ENCODE data around the gene COA6.

DNA sequence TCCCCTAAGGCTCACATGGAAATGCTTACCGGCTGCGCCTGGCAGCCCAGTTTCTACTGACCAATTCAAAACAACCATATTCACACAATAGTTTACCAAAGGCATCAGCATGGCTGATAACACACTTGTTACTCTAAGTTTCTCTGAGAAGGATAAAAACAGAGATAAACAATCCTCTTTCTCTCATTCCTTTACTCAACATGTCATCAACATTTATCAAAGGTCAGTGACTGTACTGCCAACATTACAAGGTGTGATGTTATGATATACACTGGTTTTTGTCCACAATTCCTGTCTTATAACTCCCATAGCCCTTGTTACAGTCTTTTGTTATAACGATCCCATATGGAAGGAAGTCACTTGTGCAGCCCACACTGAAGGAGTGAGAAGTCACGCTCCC is 33.6 kb downstream of the COA6 start:
- TF ChIP-seq, protein P1, sequence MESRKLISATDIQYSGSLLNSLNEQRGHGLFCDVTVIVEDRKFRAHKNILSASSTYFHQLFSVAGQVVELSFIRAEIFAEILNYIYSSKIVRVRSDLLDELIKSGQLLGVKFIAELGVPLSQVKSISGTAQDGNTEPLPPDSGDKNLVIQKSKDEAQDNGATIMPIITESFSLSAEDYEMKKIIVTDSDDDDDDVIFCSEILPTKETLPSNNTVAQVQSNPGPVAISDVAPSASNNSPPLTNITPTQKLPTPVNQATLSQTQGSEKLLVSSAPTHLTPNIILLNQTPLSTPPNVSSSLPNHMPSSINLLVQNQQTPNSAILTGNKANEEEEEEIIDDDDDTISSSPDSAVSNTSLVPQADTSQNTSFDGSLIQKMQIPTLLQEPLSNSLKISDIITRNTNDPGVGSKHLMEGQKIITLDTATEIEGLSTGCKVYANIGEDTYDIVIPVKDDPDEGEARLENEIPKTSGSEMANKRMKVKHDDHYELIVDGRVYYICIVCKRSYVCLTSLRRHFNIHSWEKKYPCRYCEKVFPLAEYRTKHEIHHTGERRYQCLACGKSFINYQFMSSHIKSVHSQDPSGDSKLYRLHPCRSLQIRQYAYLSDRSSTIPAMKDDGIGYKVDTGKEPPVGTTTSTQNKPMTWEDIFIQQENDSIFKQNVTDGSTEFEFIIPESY (IDR thresholded peaks at IDR 0.05): no peak
- TF ChIP-seq, protein P2, sequence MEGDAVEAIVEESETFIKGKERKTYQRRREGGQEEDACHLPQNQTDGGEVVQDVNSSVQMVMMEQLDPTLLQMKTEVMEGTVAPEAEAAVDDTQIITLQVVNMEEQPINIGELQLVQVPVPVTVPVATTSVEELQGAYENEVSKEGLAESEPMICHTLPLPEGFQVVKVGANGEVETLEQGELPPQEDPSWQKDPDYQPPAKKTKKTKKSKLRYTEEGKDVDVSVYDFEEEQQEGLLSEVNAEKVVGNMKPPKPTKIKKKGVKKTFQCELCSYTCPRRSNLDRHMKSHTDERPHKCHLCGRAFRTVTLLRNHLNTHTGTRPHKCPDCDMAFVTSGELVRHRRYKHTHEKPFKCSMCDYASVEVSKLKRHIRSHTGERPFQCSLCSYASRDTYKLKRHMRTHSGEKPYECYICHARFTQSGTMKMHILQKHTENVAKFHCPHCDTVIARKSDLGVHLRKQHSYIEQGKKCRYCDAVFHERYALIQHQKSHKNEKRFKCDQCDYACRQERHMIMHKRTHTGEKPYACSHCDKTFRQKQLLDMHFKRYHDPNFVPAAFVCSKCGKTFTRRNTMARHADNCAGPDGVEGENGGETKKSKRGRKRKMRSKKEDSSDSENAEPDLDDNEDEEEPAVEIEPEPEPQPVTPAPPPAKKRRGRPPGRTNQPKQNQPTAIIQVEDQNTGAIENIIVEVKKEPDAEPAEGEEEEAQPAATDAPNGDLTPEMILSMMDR (IDR thresholded peaks at IDR 0.05; ENCODE audit: low read depth, low read length, missing input control): no peak
- TF ChIP-seq NR2F2 (IDR thresholded peaks at IDR 0.05) (no peak), TAF1 (conservative IDR thresholded peaks at IDR 0.05) (no peak), RAD21 (IDR thresholded peaks at IDR 0.05) (no peak), FOXA2 (IDR thresholded peaks at IDR 0.05) (no peak), YY1 (IDR thresholded peaks at IDR 0.05) (no peak), HNF4G (IDR thresholded peaks at IDR 0.05) (no peak), GABPA (IDR thresholded peaks at IDR 0.05 in 1 of 2, conservative IDR thresholded peaks at IDR 0.05 in 1 of 2) (no peak), FOXA1 (IDR thresholded peaks at IDR 0.05) (no peak)
- TF ChIP-seq, protein P3, sequence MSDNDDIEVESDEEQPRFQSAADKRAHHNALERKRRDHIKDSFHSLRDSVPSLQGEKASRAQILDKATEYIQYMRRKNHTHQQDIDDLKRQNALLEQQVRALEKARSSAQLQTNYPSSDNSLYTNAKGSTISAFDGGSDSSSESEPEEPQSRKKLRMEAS (IDR thresholded peaks at IDR 0.05): no peak
- TF ChIP-seq, protein P4, sequence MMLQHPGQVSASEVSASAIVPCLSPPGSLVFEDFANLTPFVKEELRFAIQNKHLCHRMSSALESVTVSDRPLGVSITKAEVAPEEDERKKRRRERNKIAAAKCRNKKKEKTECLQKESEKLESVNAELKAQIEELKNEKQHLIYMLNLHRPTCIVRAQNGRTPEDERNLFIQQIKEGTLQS (IDR thresholded peaks at IDR 0.05): no peak
- TF ChIP-seq, protein P5, sequence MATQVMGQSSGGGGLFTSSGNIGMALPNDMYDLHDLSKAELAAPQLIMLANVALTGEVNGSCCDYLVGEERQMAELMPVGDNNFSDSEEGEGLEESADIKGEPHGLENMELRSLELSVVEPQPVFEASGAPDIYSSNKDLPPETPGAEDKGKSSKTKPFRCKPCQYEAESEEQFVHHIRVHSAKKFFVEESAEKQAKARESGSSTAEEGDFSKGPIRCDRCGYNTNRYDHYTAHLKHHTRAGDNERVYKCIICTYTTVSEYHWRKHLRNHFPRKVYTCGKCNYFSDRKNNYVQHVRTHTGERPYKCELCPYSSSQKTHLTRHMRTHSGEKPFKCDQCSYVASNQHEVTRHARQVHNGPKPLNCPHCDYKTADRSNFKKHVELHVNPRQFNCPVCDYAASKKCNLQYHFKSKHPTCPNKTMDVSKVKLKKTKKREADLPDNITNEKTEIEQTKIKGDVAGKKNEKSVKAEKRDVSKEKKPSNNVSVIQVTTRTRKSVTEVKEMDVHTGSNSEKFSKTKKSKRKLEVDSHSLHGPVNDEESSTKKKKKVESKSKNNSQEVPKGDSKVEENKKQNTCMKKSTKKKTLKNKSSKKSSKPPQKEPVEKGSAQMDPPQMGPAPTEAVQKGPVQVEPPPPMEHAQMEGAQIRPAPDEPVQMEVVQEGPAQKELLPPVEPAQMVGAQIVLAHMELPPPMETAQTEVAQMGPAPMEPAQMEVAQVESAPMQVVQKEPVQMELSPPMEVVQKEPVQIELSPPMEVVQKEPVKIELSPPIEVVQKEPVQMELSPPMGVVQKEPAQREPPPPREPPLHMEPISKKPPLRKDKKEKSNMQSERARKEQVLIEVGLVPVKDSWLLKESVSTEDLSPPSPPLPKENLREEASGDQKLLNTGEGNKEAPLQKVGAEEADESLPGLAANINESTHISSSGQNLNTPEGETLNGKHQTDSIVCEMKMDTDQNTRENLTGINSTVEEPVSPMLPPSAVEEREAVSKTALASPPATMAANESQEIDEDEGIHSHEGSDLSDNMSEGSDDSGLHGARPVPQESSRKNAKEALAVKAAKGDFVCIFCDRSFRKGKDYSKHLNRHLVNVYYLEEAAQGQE (IDR thresholded peaks at IDR 0.05): no peak

All from liver (tissue), 3 donors.